MCF 10A (cell line): Measurements from ENCODE around the gene SLC24A3. TPM values are rescaled to one million over a fixed set of nuclear protein-coding genes. Genes with fewer than 3 reads are reported as not detected.

Experiments used
- Bru-seq: library from RNA; stranded (reverse); fragments of 400-500 nt; gene quantifications from one replicate; lab custom pipeline; 2021; lab: Mats Ljungman, UMichigan
- BruChase-seq, 2 experiments: library from RNA; stranded (reverse); fragments of 400-500 nt; gene quantifications; one replicate each; lab custom pipeline; 2021; lab: Mats Ljungman, UMichigan
- BruUV-seq: library from RNA; stranded (reverse); fragments of 400-500 nt; replicated peaks from 2 replicates; lab custom pipeline; 2021; lab: Mats Ljungman, UMichigan
- CTCF ChIA-PET: fragments of 300-600 bp; sonication (Branson Sonifier 250); formaldehyde crosslinking; extraction: SDS; loops from one replicate; lab custom pipeline; 2021; ENCODE audit warnings: antibody characterized with exemption, inconsistent platforms; lab: Yijun Ruan, JAX
- POLR2A ChIA-PET: fragments of 300-600, 350-650 bp; sonication (Branson Sonifier 250); formaldehyde crosslinking; extraction: SDS; loops from one replicate; lab custom pipeline; 2020; ENCODE audit warnings: antibody characterized with exemption, inconsistent platforms; lab: Yijun Ruan, JAX
- DNase-seq: peaks from one replicate; pipeline ENCODE4 v3.0.0-alpha.2; 2018; ENCODE audit not compliant: unreplicated experiment
- H3K27ac Mint-ChIP-seq: one replicate; pipeline ENCODE4 v1.8.0; 2022; ENCODE audit warnings: mild to moderate bottlenecking, low read depth, mixed read lengths; ENCODE audit not compliant: unreplicated experiment
- H3K27me3 Mint-ChIP-seq: one replicate; pipeline ENCODE4 v1.8.0; 2022; ENCODE audit warnings: mixed read lengths; ENCODE audit not compliant: insufficient read depth, unreplicated experiment
- H3K36me3 Mint-ChIP-seq: one replicate; pipeline ENCODE4 v1.8.0; 2022; ENCODE audit warnings: mild to moderate bottlenecking, moderate library complexity, mixed read lengths; ENCODE audit not compliant: insufficient read depth, unreplicated experiment
- H3K4me1 Mint-ChIP-seq: one replicate; pipeline ENCODE4 v1.8.0; 2022; ENCODE audit warnings: mixed read lengths; ENCODE audit not compliant: insufficient read depth, unreplicated experiment
- H3K4me3 Mint-ChIP-seq: one replicate; pipeline ENCODE4 v1.8.0; 2022; ENCODE audit warnings: mild to moderate bottlenecking, moderate library complexity, mixed read lengths; ENCODE audit not compliant: unreplicated experiment
- H3K9me3 Mint-ChIP-seq: one replicate; pipeline ENCODE4 v1.8.0; 2022; ENCODE audit warnings: mixed read lengths; ENCODE audit not compliant: unreplicated experiment
- intact Hi-C: fragments of 100-400 bp; cut with micrococcal nuclease; formaldehyde crosslinking; loops from 2 replicates; pipeline ENCODE4 v1.14.1; 2022
- long read RNA-seq: library from polyadenylated mRNA; stranded (forward); transcript quantifications from one replicate; pipeline ENCODE4 v2.0.0, GENCODE V29; 2022
- total RNA-seq: library from RNA; stranded (reverse); gene quantifications from 2 replicates; pipeline ENCODE4 v1.2.3, GENCODE V29; 2022
- TF ChIP-seq, protein P1 (sequence below): fragments of 200-600 bp; IDR thresholded peaks from one replicate; pipeline ENCODE4 v1.8.0; 2022; ENCODE audit warnings: antibody characterized with exemption, mild to moderate bottlenecking; ENCODE audit not compliant: unreplicated experiment

The SLC24A3 gene
- total RNA-seq (not detected in 2 replicates), Bru-seq, nascent RNA (percentile 1 among the genes with signal in this experiment), BruChase-seq, experiment 1, labeled RNA remaining after a 6-hour chase (percentile 2 among the genes with signal in this experiment), BruChase-seq, experiment 2, labeled RNA remaining after a 2-hour chase (percentile 1 among the genes with signal in this experiment)
- long read RNA-seq = 0 reads

- intact Hi-C loops = no loop called here
- POLR2A ChIA-PET = no interaction called here
- Mint-ChIP-seq H3K4me1 (no peaks in the 10 kb centered on the region), H3K27me3 (peaks cover 34% of the 10 kb centered on the region), H3K27ac (no peak within 1 kb of the TSS), H3K9me3 (no peaks in the 10 kb centered on the region), H3K4me3 (peak within 1 kb of the TSS; percentile 20), H3K36me3 (no peaks in the 10 kb centered on the region)
- DNase-seq = no peak
- CTCF ChIA-PET = interaction anchor here (0.6 kb wide), 1 partner anchor 282 kb away, joined by 3 read pairs; no protein-coding TSS in a partner anchor
- no TSS peak for BruUV-seq
- TF ChIP-seq, protein P1, sequence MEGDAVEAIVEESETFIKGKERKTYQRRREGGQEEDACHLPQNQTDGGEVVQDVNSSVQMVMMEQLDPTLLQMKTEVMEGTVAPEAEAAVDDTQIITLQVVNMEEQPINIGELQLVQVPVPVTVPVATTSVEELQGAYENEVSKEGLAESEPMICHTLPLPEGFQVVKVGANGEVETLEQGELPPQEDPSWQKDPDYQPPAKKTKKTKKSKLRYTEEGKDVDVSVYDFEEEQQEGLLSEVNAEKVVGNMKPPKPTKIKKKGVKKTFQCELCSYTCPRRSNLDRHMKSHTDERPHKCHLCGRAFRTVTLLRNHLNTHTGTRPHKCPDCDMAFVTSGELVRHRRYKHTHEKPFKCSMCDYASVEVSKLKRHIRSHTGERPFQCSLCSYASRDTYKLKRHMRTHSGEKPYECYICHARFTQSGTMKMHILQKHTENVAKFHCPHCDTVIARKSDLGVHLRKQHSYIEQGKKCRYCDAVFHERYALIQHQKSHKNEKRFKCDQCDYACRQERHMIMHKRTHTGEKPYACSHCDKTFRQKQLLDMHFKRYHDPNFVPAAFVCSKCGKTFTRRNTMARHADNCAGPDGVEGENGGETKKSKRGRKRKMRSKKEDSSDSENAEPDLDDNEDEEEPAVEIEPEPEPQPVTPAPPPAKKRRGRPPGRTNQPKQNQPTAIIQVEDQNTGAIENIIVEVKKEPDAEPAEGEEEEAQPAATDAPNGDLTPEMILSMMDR = no peak
Observed at GRCh38 chr20:19212469-19212815, at the start of gene SLC24A3. TSS of gene SLC24A3 (plus strand) at chr20:19212642.

DNA sequence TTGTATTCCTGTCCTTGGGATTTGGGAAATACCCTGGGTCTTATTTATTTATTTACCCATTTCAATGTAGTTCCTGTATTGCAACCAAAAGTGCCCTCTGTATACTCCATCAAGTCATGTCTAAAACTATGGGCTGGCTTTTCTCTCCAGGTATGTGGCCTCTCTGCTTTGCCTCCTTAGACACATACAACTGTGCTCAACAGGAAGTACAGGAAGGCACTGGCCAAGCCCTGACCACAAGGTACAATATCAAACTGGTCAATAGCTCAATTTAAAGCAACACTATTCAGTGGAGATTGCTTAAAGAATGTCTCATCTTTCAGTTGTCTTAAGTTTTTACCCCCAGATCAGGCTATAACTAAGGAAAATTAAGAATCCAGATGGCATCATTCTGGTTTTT lies 42.3 kb upstream of the SLC24A3 start:
- DNase-seq = no peak
- no TSS peak for BruUV-seq
- intact Hi-C loops = no loop called here
- Mint-ChIP-seq H3K9me3 (peaks cover 37% of the 10 kb centered on the region), H3K27me3 (no peaks in the 10 kb centered on the region), H3K27ac (no peak overlapping the region), H3K4me1 (no peaks in the 10 kb centered on the region), H3K4me3 (no peak overlapping the region), H3K36me3 (no peaks in the 10 kb centered on the region)
- CTCF ChIA-PET = no interaction called here
- TF ChIP-seq, protein P1 = no peak
- POLR2A ChIA-PET = no interaction called here

DNA sequence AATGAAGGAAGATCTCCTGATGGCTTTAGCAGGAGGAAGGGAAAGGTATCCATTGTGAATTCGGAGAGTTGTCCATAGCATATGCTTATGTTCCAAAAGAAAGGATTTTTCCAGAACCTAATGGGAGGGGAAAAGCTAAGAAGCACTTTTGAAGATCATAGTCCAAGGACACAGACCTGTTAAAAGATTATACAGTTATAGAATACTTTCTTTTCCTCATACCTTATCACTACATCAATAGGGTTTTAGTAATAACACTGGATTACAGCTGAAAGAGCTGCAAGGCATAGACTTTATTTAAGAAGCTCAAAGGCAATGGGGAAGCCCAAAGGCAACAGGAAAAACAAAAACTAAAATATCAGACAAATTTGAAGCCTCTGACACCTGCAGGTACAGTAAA lies 39.8 kb upstream of the SLC24A3 start:
- BruUV-seq = no TSS peak
- H3K27ac Mint-ChIP-seq = no peak overlapping the region
- ChIA-PET POLR2A (no interaction called here), CTCF (interaction anchor here (0.6 kb wide), 1 partner anchor 25 kb away, joined by 5 read pairs; no protein-coding TSS in a partner anchor)
- H3K36me3 Mint-ChIP-seq = no peaks in the 10 kb centered on the region
- H3K27me3 Mint-ChIP-seq = no peaks in the 10 kb centered on the region
- no peak for DNase-seq
- H3K4me3 Mint-ChIP-seq = no peak overlapping the region
- no peaks in the 10 kb centered on the region for H3K4me1 Mint-ChIP-seq
- intact Hi-C loops = no loop called here
- TF ChIP-seq, protein P1 = no peak
- H3K9me3 Mint-ChIP-seq = peaks cover 21% of the 10 kb centered on the region

GRCh38 chr20:19176470-19177052 lies 35.9 kb upstream of the SLC24A3 start:
- no peaks in the 10 kb centered on the region for H3K4me1 Mint-ChIP-seq
- no TSS peak for BruUV-seq
- ChIA-PET POLR2A (interaction anchor here (0.5 kb wide), 1 partner anchor 283 kb away, joined by 3 read pairs; no protein-coding TSS in a partner anchor), CTCF (no interaction called here)
- H3K9me3 Mint-ChIP-seq = peaks cover 6% of the 10 kb centered on the region
- no peak for DNase-seq
- TF ChIP-seq, protein P1 = no peak
- H3K36me3 Mint-ChIP-seq = no peaks in the 10 kb centered on the region
- no peak overlapping the region for H3K27ac Mint-ChIP-seq
- intact Hi-C loops = no loop called here
- H3K27me3 Mint-ChIP-seq = no peaks in the 10 kb centered on the region
- no peak overlapping the region for H3K4me3 Mint-ChIP-seq
